NCI-H82 treated with DMSO at 0.1 percent for 48 hours (cell line): ENCODE data around the gene RAB7B.

Experiments
- DNase-seq: peaks from one replicate; lab custom pipeline; 2025; ENCODE audit not compliant: unreplicated experiment; lab: John Stamatoyannopoulos, UW

Gene RAB7B

DNA sequence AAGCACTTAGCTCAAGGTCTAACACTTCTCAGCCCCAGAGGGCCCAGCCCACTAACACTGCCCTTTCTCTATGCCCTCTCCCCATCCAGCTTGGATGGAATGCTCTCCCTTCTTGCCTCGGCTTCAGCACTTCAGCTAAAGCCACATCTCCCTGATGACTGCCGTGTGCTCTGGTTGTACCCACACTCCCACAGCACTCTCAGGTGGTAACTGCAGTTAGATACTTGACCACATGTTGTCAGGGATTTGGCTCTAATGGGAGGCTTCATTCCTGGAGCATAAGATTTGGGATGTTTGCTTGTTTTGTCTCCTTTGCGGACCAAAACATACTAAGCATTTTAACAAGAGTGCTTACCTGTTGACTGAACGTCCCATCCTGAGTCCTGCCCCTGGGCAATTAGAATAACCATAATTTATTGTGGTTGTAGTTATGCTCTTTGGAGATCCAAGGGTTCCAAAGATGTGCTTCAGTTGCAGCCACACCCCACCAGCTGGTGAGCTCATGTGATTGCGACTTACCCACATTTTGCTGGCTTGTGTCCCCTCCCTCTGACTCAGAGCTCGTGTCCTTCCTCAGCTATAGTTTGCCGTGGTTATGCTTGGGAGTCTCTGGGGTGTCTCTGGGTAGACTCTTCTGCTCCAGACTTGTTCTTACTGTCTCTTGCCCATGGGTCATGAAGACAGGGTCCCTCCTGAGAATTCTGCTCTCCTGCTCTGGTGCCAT lies 52.2 kb downstream of the RAB7B start:
- DNase-seq: no peak

DNA sequence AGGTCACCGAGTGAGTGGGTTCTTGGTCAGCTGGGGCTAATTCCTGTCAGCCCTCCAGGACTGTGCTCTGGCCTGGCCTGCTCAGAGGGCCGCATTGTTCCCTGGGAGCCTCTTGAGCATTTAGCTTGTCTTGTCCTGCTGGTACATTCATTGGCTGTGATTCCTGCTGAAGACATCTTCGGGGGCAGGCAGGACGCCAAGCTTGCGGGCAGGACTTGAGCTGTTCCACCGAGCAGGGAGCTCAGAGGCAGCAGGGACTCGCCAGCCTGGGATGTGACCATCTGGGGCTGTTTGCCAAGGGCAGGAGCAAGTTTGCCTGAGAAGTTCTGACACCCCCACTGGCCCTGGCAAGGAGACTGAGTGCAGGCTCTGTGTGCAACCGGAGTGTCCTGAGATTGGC lies 52.9 kb downstream of the RAB7B start:
- DNase-seq: no peak

DNA sequence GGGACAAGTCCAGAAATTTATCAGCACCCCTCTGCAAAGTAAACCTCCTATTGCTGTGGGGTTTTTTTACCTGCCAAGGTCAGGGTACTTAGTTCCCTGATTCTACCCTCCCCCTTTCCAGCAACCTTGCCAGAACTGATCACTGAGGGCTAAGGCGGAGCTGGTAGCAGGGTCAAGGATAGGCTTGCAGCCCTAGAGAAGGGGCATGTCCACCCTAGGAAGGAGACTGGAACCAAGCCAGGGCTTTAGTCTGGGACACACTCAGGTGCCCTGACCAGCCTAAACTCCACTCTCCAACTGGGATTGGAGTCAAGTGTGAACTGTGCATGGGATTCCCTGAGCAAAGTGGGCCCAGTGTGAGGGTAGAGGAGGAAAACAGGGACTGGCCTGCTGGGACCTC lies 53.4 kb downstream of the RAB7B start:
- no peak for DNase-seq

DNA sequence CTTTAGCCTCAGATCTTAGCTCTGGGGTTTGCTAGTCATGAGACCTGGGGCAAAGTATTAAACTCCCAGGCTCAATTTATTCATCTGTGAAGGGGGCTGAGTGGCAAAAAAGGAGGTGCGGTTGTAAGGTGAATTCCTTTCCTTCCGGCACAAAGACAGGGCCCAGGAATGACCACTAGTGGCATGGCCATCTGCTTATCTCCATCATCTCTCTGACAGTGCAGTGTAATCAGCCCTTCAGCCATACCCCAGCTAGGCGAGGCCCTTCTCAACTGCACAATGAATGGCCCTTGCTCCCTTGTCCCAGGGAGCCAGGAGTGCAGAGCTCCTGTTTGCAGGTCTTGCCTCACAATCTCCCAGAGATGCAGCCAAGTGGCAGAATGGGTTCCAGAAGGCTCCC lies 54.3 kb downstream of the RAB7B start:
- no peak for DNase-seq

DNA sequence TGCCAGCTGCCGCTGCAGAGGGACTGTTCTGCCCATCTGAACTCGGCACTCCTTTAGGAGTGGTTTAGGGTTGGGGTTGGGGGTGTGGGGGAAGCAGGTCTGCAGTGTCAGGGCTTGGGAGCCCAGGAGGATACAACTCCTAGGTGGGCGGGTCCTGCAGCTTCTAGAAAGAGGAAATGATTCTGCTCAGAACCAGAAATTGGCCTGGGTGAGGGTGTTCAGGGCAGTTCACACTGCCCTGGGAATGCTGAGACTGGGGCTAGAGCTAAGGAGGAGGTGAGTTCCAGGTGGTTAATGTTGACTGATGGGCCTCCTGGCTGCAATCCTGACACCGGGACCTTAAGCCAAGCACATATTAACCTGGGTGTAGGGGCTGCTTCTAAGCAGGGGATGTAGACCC lies 55.2 kb downstream of the RAB7B start:
- no peak for DNase-seq

DNA sequence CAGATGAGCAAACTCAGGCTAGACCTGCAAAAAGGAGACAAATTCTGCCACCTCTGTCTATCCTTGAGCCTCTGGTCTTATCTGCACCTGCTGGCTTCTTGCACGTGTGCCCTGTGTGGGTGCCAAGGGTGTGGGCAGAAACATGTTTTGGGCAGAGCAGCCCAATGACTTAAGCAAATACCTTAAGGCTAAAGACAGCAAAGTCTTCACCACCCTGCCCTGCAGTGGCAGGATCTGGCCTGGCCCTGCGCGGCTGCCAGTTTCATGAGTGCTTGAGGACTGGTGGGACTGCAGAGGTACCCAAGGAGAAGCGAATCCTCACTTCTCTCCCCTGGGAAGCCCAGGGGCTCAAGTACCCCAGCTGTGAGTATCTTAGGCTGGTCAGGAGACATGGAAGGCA lies 56.2 kb downstream of the RAB7B start:
- DNase-seq: no peak

DNA sequence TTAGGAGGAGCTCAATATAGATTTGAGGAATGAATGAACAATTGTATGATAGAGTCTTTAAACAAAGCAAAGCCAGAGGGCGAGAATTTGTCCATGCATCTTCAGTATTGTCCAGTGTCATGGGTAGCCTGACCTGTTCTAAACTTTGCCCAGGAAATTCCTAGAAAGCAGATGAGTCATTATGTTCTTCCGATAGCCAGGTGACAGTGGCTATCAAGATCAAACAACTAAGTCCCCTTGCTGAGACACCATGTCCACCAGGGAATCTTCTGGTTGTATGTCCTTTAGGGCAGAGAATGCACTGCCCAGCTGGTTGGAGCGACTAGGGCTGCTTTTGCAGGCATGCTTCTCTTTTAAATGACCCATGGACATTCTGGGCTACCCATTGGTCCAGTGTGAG lies 58.1 kb downstream of the RAB7B start:
- no peak for DNase-seq

DNA sequence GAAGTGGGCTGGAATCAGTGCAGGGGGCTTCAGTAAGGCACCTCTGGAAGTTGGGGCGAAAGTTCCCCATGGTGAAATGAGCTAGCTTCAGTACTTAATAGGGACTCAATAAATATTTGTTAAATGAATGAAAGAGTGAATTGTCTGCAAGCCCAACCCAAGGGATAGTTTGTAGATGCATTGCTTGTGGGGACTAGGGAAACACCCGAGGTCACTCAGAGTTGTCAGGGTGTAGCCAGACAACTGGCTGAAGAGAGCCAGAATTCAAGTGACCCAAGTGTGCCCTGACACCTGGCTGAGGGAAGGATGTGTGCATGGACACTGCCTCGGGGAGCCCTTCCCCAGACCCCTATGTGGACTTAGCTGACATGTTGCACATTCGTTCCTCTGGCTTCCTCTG lies 58.7 kb downstream of the RAB7B start:
- DNase-seq: no peak

DNA sequence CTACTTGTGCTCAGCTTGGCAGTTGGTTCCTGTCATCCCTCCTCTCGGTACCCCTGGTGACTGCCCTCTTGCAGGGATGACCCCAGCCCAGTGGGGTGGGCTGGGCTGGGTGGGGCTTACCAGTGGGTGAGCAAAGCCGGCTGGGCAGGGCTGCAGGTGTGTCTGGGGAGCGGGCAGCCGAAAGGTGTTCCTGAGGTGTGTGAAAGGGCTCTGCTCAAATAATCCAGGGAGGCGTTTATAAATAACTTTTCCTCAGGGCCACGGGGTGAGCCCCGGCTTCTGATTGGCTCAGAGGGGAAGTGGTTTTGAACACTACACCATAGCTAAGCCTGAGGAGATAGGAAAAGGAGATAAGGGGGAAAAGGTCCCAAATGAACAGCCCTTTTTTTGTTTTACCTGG lies 60.0 kb downstream of the RAB7B start, which contains the start of gene SLC26A9:
Gene SLC26A9, minus strand, starts transcription at position 212 of the 400 bp plus-strand sequence. CDS start 7,636 bp downstream, outside the sequence.
- DNase-seq: no peak

DNA sequence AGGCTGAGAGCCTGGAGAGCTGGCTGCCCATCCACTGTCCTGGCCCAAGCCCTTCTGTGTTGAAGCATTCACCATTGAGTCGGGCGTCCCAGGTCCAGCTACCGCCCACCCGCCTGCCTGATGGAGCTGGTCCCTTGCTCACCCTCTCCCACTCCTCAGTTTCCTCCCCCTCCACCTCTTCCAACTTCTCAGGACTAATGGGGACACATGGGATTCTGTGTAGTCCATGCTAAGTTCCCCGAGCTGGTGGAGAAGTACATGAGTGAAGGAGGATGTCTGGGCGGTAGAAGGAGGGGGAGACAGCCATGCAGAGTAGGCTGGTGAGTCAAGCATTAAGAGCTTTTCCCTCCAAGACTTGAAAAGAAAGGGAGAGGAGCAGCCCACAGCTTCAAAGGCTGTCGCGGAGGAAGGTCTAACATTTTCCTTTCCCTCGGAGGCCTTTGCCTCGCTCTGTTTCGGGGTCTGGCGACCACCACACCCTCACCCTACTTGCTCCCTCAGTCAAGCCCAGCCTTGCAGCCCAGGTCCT lies 60.5 kb downstream of the RAB7B start:
- no peak for DNase-seq

DNA sequence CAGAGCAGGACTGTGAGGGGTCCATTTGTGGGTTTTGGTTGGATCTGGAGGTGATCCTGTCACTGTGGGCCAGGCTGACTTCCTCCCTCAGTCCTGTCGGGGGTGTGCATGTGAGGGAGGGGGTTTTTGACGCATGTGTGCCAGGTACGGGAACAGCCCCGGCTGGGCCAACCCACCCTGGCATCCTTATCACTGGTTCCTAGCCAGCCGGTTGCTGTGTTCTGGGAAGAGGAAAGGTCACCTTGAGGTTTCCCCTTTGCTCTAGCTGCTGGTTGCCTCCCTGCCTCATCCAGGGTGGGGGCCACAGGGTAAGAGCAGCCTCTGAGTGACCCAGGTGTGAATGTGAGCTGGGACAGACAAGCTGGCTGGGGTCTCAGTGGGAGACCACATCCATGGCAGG lies 62.5 kb downstream of the RAB7B start:
- no peak for DNase-seq

DNA sequence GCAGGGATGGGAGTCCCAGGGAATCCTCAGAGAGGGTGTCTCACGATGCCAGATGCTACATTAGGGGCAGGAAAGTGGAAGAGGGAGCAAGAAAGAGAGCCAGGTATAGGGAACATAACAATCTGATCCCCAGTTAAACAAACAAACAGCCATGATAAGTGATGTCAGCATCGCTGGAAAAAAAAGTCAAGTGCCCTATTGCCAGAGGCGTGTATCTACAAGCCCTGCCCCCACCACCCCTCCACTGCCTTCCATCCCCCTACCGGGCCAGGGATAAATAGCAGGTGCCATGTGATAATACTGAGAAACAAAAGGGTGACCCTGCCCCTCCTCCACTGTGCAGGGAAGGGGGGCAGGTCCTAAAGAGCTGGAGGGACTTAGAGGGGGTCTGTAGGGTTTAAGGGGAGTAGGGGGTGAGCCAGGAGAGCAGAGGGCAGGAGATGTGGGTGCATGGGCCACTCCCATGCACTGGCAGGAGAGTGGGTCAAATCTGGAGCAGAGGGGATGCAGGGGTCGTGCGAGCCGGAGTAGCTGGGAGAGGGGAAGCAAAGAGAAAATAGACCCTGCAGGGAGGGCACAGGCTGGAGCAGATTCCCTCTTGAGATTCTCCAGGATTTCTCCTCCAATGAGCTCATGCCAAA lies 63.4 kb downstream of the RAB7B start:
- DNase-seq: no peak

DNA sequence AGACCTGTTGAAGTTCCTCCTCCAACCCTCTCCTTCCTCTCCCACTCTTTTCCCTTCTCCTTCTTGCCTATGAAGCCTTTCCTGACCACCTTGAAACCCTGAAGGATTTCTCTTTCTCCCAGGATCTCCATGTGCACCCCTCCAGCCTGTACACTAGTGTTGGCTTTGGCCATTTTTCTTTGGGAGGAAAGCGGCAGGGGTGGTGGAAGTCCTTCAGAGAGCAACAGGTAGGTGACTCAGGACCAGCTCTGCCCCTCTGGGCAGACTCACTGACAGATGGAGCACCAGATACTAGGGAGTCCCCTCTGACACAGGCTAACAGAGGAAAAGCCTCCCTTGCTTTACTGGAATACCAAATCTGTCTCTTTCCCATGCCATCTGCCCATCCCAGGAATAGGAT lies 64.5 kb downstream of the RAB7B start:
- DNase-seq: no peak

DNA sequence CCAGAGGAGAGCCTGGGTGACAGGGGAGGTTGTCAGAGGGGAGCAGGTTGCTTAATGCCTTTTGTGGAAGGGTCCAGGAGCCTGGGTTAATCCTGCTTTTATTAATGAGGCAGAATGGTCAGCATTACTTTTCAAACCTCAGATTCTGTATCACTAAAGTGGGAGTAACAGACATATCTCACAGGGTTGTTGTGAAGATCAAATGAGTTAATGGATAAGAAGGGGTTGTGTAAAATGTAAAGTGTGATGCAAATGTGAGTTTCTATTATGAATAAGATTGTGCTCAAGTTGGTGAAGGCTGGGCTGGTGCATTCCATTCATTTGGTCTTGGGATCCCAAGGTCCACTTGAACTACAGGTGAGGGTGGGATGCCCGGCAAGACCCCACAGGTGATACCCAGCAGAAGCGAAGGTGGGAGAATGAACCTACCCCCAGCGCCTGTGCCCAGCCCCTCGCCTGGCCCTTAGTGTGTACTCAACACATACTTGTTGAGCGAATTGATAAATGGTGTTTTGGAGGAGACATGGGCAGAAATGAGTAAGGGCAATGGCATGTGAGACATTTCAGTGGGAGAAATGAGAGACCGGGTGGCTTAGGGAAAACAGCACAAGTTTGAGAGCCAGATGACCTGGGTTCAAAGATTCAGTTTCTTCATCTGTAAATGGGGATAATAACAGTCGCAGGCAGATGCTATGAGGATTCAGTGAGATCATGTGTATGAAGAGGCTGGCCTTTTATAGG lies 66.2 kb downstream of the RAB7B start:
- no peak for DNase-seq

DNA sequence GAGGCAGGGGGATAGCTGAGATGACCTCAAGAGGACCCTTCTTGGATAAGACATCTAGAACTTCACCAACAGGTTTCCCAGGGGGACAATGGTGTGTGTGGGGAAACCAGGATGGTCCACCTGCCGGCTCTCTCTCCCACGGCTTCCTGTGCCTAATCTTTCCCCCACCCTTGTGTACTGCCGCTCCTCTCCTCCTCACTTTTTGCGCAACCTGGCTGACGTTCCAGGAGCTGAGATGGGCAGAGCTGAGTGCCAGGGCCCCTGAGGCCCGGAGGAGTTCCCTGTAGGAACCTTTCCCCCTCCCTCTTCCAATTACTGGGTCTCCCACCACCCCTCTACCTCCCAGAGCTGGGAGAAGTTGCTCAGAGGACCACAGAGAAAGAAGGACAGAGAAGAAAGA lies 66.9 kb downstream of the RAB7B start:
- no peak for DNase-seq

DNA sequence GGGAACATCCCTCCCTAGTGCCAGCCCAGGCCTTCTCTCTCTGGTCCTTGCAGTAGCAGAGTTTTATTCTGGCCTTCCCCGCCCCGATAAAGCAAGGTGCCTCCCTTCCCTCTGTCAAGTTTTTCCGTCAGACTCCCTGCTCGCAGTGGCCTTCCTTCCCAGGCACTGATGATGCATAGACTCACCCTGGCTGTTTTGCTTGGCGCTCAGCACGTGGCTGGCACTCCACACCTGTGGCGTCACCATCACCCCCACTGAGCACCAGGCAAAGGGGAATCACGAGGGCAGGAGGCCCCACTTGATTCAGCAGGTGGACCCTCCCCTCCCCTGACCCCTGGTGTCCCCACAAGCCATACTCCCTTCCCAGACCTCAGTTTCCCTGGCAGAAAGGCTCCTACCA lies 67.3 kb downstream of the RAB7B start:
- no peak for DNase-seq

DNA sequence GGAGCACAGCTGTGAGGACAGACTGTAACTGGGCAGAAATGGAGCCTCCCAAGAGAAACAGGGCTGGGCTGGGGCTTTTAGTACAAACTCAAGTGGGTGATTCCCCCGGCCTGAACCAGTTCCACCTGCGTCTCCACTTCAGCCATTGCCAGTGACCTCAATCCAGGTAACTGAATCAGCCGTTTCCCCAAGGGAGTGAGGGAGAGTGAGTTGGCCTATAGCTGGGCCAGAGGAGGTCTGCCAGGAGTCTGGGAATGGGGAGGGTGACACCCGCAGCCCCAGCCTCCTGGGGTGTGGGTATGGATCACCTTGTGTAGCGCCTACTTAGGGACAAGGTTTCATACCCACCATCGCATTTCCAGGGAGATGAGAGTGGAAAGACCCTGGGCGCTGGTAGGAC lies 68.4 kb downstream of the RAB7B start:
- DNase-seq: no peak

DNA sequence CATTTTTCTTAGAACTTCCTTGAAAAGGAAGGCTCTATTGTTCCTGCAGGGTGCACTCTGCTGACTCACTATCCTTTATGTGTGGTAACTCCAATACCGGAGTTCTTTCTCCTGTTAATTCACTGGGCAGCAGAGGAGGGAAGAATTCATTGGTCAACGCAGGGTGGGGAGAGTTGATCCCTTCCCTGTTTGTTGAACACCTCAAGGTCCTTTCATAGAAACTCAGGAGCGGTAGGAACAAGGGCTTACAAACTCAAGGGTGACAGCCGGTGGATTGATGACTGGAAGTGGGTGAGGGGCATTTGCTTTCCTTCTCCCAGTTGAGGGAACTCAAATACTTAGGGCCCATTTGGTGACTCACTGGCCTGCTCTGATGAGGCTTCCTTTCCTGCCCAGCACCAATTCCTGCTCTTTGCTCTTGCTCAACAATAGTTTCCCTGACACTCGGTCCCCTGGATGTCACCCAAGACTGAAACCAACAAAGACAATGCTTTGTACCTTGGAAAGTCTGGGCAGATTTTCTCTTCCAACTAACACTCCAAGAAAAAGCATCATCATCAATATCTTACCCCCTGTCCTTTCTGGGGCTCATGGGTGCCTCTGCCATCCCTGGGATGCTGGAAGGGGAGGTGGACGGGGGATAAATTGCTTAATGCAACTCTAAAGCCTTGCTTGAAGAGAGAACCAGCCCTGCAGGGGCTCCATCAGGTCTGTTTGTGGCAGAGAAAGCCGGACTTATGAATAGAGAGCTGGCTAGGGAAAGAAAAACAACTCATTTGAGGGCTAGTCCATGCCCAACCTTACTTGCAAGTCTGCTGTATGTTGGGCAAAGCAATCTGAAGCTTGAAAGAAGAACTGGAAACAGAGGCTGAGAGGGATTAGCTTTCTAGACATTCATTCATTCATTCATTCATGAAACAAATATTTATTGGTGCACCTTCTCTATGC lies 69.2 kb downstream of the RAB7B start:
- DNase-seq: no peak

DNA sequence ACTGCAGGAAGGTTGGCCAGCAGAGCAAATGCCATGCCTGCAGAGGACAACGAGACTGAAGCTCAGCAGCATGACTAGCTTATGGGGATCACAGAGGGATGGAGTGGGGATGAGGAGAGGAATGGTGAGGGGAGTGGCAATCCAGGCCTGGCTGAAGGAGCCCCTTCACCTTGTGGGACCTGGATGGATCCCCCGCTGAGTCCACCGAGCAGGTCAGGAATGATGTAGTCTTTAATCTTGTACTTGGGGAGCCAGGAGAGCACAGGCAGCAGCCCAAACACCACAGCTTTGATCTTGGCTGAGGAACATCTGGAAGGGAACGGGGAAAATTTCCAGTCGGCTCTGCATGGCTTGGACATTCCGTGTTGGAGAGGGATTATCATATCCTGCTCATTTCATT lies 70.4 kb downstream of the RAB7B start:
- no peak for DNase-seq

DNA sequence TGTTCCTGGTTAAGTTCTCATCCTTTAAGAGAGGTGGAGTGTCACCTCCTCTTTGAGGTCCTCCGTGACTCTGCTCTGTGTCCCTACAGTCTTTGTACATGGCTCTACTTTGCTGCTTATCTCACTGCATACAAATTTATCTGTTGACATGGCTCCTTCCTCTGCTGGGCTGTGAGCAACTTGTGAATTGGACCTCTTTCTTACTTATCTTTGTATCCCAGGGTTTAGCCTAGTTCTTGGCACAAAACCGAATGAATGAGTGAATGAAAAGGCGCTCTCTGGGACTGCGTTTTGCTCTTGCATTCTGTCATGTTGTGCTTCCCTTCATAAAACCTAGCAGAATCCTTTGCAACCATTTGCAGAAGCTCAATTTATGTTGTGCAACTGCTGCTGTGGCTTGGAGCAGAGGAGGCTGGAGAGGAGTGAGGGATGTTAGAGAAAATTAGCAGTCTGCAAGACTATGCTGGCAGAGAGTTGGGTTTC lies 72.4 kb downstream of the RAB7B start:
- no peak for DNase-seq

DNA sequence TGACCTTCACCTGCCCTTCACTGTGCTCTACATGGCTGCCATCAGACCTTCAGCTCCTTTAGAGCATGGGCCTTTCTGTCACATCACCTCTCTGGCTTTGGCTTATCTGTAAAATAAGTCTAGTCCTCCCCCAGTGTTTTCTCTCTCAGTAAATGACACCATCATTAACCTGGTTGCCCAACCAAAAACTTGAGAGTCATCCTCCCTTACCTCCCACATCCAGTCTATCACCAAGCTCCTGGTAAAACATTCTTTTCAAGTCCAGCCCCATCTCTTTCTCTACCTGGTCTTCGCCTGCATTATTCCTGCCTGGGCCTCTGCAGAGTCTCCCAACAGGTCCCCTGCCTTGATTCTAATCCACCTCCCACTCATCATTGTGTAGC lies 73.0 kb downstream of the RAB7B start:
- DNase-seq: no peak
